T-helper 9 cell (primary cell): Measurements from ENCODE around the gene FKBP2.

Source experiments
- DNase-seq: peaks from one replicate; pipeline ENCODE4 v3.0.0-alpha.2; 2020

FKBP2 gene

GRCh38 chr11:64265176-64266160 is 24.6 kb downstream of the FKBP2 start:
- DNase-seq, result no peak

DNA sequence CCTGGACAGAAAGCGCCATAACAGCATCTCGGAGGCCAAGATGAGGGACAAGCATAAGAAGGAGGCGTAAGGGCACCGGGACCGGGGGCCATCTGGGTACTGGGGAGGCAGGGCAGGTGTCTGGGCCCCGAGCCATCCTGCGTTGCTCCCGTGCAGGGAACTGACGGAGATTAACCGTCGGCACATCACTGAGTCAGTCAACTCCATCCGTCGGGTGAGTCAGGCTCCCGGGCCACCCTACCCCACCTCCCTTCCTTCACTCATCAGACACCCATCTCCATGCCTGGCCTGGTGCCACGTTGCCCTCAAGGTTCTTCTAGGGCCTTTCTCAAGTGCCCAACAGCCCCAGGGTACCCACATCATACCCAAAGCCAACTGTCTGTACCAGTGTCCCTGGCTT is 25.4 kb downstream of the FKBP2 start:
- no peak for DNase-seq

DNA sequence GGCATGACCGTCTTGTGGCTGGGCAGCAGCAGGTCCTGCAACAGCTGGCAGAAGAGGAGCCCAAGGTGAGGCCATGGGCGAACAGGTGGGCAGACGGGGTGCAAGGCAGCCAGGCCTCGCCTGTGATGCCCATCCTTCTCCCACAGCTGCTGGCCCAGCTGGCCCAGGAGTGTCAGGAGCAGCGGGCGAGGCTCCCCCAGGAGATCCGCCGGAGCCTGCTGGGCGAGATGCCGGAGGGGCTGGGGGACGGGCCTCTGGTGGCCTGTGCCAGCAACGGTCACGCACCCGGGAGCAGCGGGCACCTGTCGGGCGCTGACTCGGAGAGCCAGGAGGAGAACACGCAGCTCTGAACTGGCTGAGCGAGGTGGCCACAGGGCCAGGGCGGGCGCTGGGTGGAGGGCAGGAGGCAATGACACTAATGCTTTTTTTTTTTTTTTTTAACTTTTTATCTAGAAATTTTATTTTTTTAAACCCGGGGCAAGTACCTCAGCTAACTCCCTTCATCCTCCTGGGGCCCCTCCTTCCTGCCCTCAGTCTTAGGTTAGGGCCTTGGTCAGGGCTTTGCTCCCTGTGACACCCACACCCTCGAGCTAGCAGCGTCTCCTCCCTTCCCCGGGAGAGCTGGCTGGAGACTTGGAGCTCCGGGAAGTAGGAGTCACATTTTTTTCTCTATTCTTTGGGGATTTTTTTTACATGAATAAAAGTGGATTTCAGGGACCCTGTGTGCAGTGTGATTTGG is 26.5 kb downstream of the FKBP2 start:
- no peak for DNase-seq

GRCh38 chr11:64268025-64268892 is 27.4 kb downstream of the FKBP2 start:
- DNase-seq, result no peak

- DNase-seq, result peak; percentile 29
Measured at GRCh38 chr11:64268893-64269539, 28.1 kb downstream of the FKBP2 start.

DNA sequence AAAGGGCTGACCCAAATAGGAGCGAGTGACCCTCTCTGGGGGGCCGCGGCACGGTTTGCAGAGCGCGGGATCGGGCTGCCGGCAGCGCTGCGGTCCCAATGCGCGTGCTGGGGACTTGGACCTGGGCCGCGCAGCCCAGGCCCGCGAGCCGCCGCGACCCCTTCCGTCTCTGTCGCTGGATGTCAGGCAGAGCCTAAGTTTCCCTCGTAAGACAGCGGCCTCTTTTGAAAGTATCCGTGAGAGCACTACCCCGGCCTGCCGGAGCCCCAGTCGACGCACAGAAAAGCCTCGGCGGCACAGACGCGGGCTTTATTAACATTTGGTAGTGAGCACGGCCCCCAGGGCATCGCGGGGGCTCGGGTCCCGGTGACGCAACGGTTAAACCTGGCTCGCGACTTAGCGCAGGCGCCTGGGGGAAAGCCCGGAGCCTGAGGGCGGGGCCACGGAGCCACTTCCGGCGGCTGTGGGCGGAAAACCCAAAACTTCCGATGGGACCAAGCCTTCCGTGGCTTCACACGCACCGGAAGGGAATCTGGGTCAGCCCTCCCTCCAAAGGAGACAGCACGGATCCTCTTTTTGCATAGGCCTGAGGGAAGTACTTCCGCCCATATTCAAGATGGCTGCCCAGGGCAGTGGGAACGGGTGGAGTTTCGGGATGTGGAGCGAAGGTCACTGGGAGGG is 28.8 kb downstream of the FKBP2 start:
- DNase-seq, result peak; percentile 96

- no peak for DNase-seq
Measured at GRCh38 chr11:64275031-64275800, 34.3 kb downstream of the FKBP2 start.

- no peak for DNase-seq
Measured at GRCh38 chr11:64275841-64276240, 34.9 kb downstream of the FKBP2 start.

GRCh38 chr11:64276653-64277431 is 35.9 kb downstream of the FKBP2 start:
- no peak for DNase-seq

DNA sequence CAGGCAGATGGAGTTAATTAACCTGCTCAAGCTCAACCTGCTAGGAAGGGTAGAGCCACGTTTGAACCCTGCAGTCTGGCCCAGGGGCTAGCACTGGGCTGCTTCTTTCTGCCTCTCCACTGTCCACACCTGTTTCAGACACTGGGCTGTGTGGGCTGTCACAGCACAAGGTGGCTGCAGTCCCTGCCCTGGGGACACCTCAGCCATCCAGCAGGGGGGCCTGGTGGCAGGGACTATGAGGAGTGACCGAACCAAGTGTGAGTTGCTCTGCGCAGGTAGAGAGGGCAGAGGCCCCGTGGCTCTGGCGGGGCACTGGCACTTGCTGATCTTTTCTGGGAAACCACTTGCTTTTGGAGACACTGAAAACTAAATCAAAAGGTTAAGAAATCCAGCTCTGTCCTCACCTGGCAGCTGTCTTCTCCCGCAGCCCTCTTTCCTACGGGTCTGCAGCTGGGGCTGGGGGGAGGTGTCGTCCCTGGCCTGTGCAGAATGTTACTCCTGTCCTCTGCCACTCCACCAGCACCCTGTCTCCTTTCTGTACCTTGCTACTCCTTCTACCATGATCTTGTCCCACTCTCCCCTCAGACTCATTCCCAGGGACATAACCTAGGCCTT is 37.8 kb downstream of the FKBP2 start:
- DNase-seq, result no peak

GRCh38 chr11:64281957-64282770 is 41.3 kb downstream of the FKBP2 start:
- no peak for DNase-seq

DNA sequence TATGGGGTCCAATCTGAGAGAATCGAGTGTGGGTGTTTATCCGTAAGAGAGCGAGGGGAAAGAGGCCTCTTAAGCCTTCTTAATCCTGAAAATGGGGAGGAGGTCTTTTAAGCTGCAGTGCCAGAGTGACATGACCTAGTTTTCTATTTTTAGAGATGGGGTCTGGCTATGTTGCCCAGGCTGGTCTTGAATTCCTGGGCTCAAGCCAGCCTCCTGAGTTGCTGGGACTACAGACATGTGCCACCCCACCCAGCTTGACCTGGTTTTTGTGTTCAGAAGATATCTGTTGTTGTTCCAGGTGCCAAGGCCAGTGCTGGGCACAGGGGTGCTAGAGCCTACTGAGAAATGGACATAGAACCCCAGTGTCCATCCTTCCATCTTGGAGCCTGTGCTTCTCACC is 42.2 kb downstream of the FKBP2 start:
- no peak for DNase-seq

- peak; percentile 92 for DNase-seq
Measured at GRCh38 chr11:64284048-64284961, 43.4 kb downstream of the FKBP2 start, which contains the start of gene BAD. Gene BAD (minus strand): TSS chr11:64284665. CDS start chr11:64284368, 297 bp downstream.

- peak; percentile 90 for DNase-seq
Measured at GRCh38 chr11:64284962-64285884, 44.3 kb downstream of the FKBP2 start, which contains the start of gene GPR137. Gene GPR137 (plus strand): TSS chr11:64285848. CDS start chr11:64286525, 677 bp downstream.

DNA sequence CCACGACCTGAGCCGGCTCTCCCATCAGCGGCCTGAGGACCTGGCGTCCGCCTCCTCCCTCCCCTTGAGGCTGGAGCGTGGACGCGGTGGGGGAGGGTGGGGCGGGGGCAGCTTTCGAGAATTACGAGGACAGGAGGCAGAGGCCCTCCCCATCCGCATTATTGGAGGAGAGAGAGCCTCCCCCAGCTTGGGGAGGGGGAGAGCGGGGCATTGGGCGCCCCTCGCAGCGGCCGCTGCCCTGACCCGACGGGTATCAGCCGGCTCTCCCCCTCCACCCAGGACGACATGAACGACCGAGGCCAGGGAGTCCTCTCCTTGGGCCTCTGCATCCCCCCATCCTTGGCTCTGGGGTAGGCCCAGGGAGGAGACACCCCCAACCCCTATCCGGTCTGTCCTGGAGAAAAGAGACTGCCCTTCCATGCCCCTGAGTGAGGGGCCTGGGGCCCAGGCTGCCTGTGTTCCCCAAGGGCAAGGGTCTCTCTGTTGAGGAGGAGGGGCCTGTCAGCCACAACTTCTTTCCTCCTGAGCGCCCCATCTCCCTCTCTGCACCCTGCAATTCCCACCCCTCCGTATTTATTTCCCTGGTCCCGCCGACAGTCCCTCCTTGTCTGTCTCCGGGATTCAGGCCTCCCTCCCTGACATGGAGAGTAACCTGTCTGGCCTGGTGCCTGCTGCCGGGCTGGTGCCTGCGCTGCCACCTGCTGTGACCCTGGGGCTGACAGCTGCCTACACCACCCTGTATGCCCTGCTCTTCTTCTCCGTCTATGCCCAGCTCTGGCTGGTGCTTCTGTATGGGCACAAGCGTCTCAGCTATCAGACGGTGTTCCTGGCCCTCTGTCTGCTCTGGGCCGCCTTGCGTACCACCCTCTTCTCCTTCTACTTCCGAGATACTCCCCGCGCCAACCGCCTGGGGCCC is 45.2 kb downstream of the FKBP2 start:
- DNase-seq, result no peak
